ENCODE results near the gene CRYGC.
"Not testable (repeated sequence)": the region's sequence is repeated elsewhere in the genome, so short reads cannot be mapped to it uniquely, and the experiment has no call there.

GRCh38 chr2:208124013-208124715 lies 5.5 kb downstream of the CRYGC start, which contains the start of gene CRYGD:
- TF ChIP-seq CTCF, POLR2A, POLR2AphosphoS5 (IDR thresholded peaks at IDR 0.05): not testable (repeated sequence)

All from breast epithelium (tissue), 3 donors.